PC-9 (cell line): ENCODE measurements around the gene SLC38A10. TPM values are rescaled to one million over a fixed set of nuclear protein-coding genes. Genes with fewer than 3 reads are reported as not detected.

ENCODE experiments used
- BruUV-seq: library from RNA; stranded (reverse); fragments of 400-500 nt; replicated peaks from 2 replicates; lab custom pipeline; 2021; lab: Mats Ljungman, UMichigan
- CTCF ChIA-PET: fragments of 300-600 bp; sonication (Branson Sonifier 250); formaldehyde crosslinking; loops from one replicate; lab custom pipeline; 2022; ENCODE audit warnings: antibody characterized with exemption; lab: Charles Lee
- POLR2A ChIA-PET: fragments of 300-600 bp; sonication (Branson Sonifier 250); formaldehyde crosslinking; loops from one replicate; lab custom pipeline; 2022; ENCODE audit warnings: antibody characterized with exemption; ENCODE audit not compliant: unreplicated experiment; lab: Charles Lee
- DNase-seq, 2 experiments: peaks; one replicate each; pipeline versions ENCODE4 v3.0.0 to v3.0.0-alpha.2; 2015 to 2022; ENCODE audit warnings: mixed read lengths in 1 of 2
- H2AFZ ChIP-seq: fragments of 200-600 bp; sonication (generic); 2 replicates; pipeline ENCODE4 v1.8.1; 2017; ENCODE audit warnings: antibody characterized with exemption
- H3F3A ChIP-seq: fragments of 200-600 bp; sonication (generic); 2 replicates; pipeline ENCODE4 v1.8.1; 2017; ENCODE audit warnings: antibody characterized with exemption, mild to moderate bottlenecking, low read depth; ENCODE audit not compliant: insufficient read depth
- H3K27ac ChIP-seq: fragments of 200-600 bp; sonication (generic); 2 replicates; pipeline ENCODE4 v1.6.1; 2016; ENCODE audit warnings: mixed run types
- H3K27me3 ChIP-seq: fragments of 200-600 bp; sonication (generic); 2 replicates; pipeline ENCODE4 v1.6.1; 2016; ENCODE audit warnings: low read depth, mixed run types; ENCODE audit not compliant: insufficient read depth
- H3K36me3 ChIP-seq: fragments of 200-600 bp; sonication (generic); 2 replicates; pipeline ENCODE4 v1.6.1; 2016; ENCODE audit warnings: low read depth, mixed run types
- H3K4me1 ChIP-seq: fragments of 200-600 bp; sonication (generic); replicated peaks from 2 replicates; pipeline ENCODE4 v1.6.1; 2016; ENCODE audit warnings: mixed run types; ENCODE audit not compliant: insufficient read depth
- H3K4me2 ChIP-seq: fragments of 200-600 bp; sonication (generic); 2 replicates; pipeline ENCODE4 v1.6.1; 2017; ENCODE audit warnings: mixed run types
- H3K4me3 ChIP-seq: fragments of 200-600 bp; sonication (generic); 2 replicates; pipeline ENCODE4 v1.6.1; 2016; ENCODE audit warnings: mixed run types
- H3K79me2 ChIP-seq: fragments of 200-600 bp; sonication (generic); 2 replicates; pipeline ENCODE4 v1.6.1; 2017; ENCODE audit warnings: low read depth, mixed run types
- H3K9me2 ChIP-seq: fragments of 200-600 bp; sonication (generic); 2 replicates; pipeline ENCODE4 v1.8.1; 2017; ENCODE audit warnings: mild to moderate bottlenecking; ENCODE audit not compliant: insufficient read depth
- H3K9me3 ChIP-seq: fragments of 200-600 bp; sonication (generic); 2 replicates; pipeline ENCODE4 v1.8.1; 2016; ENCODE audit warnings: low read depth; ENCODE audit not compliant: insufficient read depth
- H4K20me1 ChIP-seq: fragments of 200-600 bp; sonication (generic); 2 replicates; pipeline ENCODE4 v1.8.1; 2017; ENCODE audit not compliant: insufficient read depth
- CTCF ChIP-seq: fragments of 200-600 bp; sonication (generic); conservative IDR thresholded peaks from 2 replicates; pipeline ENCODE4 v1.6.1; 2017; ENCODE audit warnings: mixed run types, antibody characterized with exemption, mild to moderate bottlenecking, moderate library complexity
- EZH2 ChIP-seq: fragments of 200-600 bp; sonication (generic); IDR thresholded peaks from 2 replicates; pipeline ENCODE4 v1.8.0; 2017; ENCODE audit warnings: antibody characterized with exemption, low read depth
- intact Hi-C: fragments of 100-400 bp; cut with micrococcal nuclease; formaldehyde crosslinking; loops from one replicate; pipeline ENCODE4 v1.10.0; 2022; ENCODE audit not compliant: unreplicated experiment
- total RNA-seq: library from RNA; stranded (reverse); gene quantifications from 2 replicates; pipeline ENCODE4 v1.2.3, GENCODE V29; 2021

Gene SLC38A10
- total RNA-seq, 1 experiment from 2014 or later = 127 TPM

GRCh38 chr17:81212365-81212764 lies 82.7 kb downstream of the SLC38A10 start:
- Histone ChIP-seq H3K4me1 (no peaks in the 10 kb centered on the region), H3K4me3 (no peak overlapping the region), H3K27ac (no peak overlapping the region), H2AFZ (no peak overlapping the region), H4K20me1 (no peaks in the 10 kb centered on the region), H3K36me3 (no peaks in the 10 kb centered on the region), H3K79me2 (no peaks in the 10 kb centered on the region), H3F3A (no peaks in the 10 kb centered on the region), H3K27me3 (no peaks in the 10 kb centered on the region), H3K4me2 (no peak overlapping the region), H3K9me2 (no peaks in the 10 kb centered on the region), H3K9me3 (no peaks in the 10 kb centered on the region)
- DNase-seq = no peak
- ChIA-PET POLR2A (no interaction called here), CTCF (no interaction called here)
- TF ChIP-seq EZH2 = no peak
- no peak for TF ChIP-seq CTCF
- intact Hi-C loops = no loop called here
- BruUV-seq = no TSS peak

GRCh38 chr17:81210868-81211267 lies 84.2 kb downstream of the SLC38A10 start:
- CTCF ChIA-PET = no interaction called here
- intact Hi-C loops = no loop called here
- H3K4me1 ChIP-seq = no peaks in the 10 kb centered on the region
- no peak for DNase-seq
- H2AFZ ChIP-seq = no peak overlapping the region
- BruUV-seq = no TSS peak
- H3K27me3 ChIP-seq = no peaks in the 10 kb centered on the region
- H3K79me2 ChIP-seq = no peaks in the 10 kb centered on the region
- no peaks in the 10 kb centered on the region for H3F3A ChIP-seq
- no peak overlapping the region for H3K27ac ChIP-seq
- H3K36me3 ChIP-seq = no peaks in the 10 kb centered on the region
- no peaks in the 10 kb centered on the region for H4K20me1 ChIP-seq
- H3K9me2 ChIP-seq = no peaks in the 10 kb centered on the region
- H3K9me3 ChIP-seq = no peaks in the 10 kb centered on the region
- H3K4me3 ChIP-seq = no peak overlapping the region
- POLR2A ChIA-PET = no interaction called here
- no peak for TF ChIP-seq CTCF
- TF ChIP-seq EZH2 = no peak
- H3K4me2 ChIP-seq = no peak overlapping the region

- Histone ChIP-seq H3K27ac (no peak overlapping the region), H3K36me3 (no peaks in the 10 kb centered on the region), H2AFZ (no peak overlapping the region), H3K9me2 (no peaks in the 10 kb centered on the region), H3K79me2 (no peaks in the 10 kb centered on the region), H4K20me1 (no peaks in the 10 kb centered on the region), H3F3A (no peaks in the 10 kb centered on the region), H3K27me3 (no peaks in the 10 kb centered on the region), H3K9me3 (no peaks in the 10 kb centered on the region), H3K4me3 (no peak overlapping the region), H3K4me1 (no peaks in the 10 kb centered on the region), H3K4me2 (no peak overlapping the region)
- ChIA-PET POLR2A (no interaction called here), CTCF (no interaction called here)
- intact Hi-C loops = no loop called here
- BruUV-seq = no TSS peak
- no peak for TF ChIP-seq CTCF
- TF ChIP-seq EZH2 = no peak
- no peak for DNase-seq
Observed at GRCh38 chr17:81210466-81210865, 84.6 kb downstream of the SLC38A10 start.
